ENCODE measurements around the gene BTN3A1.

BTN3A1 gene

GRCh38 chr6:26398555-26398954 is 3.5 kb upstream of the BTN3A1 start:
- no peak for DNase-seq (ENCODE audit: low spot score)
- Histone ChIP-seq H3K9me3 (ENCODE audit: severe bottlenecking) (peaks cover 2% of the 10 kb centered on the region), H3K36me3 (ENCODE audit: low read depth) (no peaks in the 10 kb centered on the region), H3K27ac (ENCODE audit: poor library complexity, severe bottlenecking) (no peak overlapping the region), H3K4me3 (ENCODE audit: severe bottlenecking) (no peak overlapping the region), H3K4me1 (ENCODE audit: insufficient read depth, poor library complexity, severe bottlenecking) (peaks cover 17% of the 10 kb centered on the region), H3K27me3 (ENCODE audit: insufficient read depth, poor library complexity, severe bottlenecking) (no peaks in the 10 kb centered on the region)
- TF ChIP-seq CTCF (IDR thresholded peaks at IDR 0.05; ENCODE audit: poor library complexity, severe bottlenecking): no peak
- ATAC-seq (ENCODE audit: low read depth): no peak

GRCh38 chr6:26400626-26401025 is 1.4 kb upstream of the BTN3A1 start:
- no peaks in the 10 kb centered on the region for H3K27me3 ChIP-seq (ENCODE audit: insufficient read depth, poor library complexity, severe bottlenecking)
- no peaks in the 10 kb centered on the region for H3K9me3 ChIP-seq (ENCODE audit: severe bottlenecking)
- no peaks in the 10 kb centered on the region for H3K36me3 ChIP-seq (ENCODE audit: low read depth)
- peaks cover 6% of the 10 kb centered on the region for H3K4me1 ChIP-seq (ENCODE audit: insufficient read depth, poor library complexity, severe bottlenecking)
- H3K4me3 ChIP-seq (ENCODE audit: severe bottlenecking): no peak overlapping the region
- DNase-seq (ENCODE audit: low spot score) (no peak), ATAC-seq (ENCODE audit: low read depth) (no peak)
- no peak overlapping the region for H3K27ac ChIP-seq (ENCODE audit: poor library complexity, severe bottlenecking)
- TF ChIP-seq CTCF (IDR thresholded peaks at IDR 0.05; ENCODE audit: poor library complexity, severe bottlenecking): no peak

- DNase-seq (ENCODE audit: low spot score) (no peak), ATAC-seq (ENCODE audit: low read depth) (no peak)
- H3K4me1 ChIP-seq (ENCODE audit: insufficient read depth, poor library complexity, severe bottlenecking): peaks cover 6% of the 10 kb centered on the region
- H3K9me3 ChIP-seq (ENCODE audit: severe bottlenecking): no peaks in the 10 kb centered on the region
- peak overlapping the region; percentile 43 for H3K4me3 ChIP-seq (ENCODE audit: severe bottlenecking)
- no peaks in the 10 kb centered on the region for H3K27me3 ChIP-seq (ENCODE audit: insufficient read depth, poor library complexity, severe bottlenecking)
- no peak for TF ChIP-seq CTCF (IDR thresholded peaks at IDR 0.05; ENCODE audit: poor library complexity, severe bottlenecking)
- no peaks in the 10 kb centered on the region for H3K36me3 ChIP-seq (ENCODE audit: low read depth)
- peak overlapping the region; percentile 1 for H3K27ac ChIP-seq (ENCODE audit: poor library complexity, severe bottlenecking)
Observed at GRCh38 chr6:26401389-26401986, 587 bp upstream of the BTN3A1 start.

- Histone ChIP-seq H3K4me1 (ENCODE audit: insufficient read depth, poor library complexity, severe bottlenecking) (peaks cover 6% of the 10 kb centered on the region), H3K9me3 (ENCODE audit: severe bottlenecking) (no peaks in the 10 kb centered on the region), H3K27me3 (ENCODE audit: insufficient read depth, poor library complexity, severe bottlenecking) (no peaks in the 10 kb centered on the region), H3K4me3 (ENCODE audit: severe bottlenecking) (no peak overlapping the region), H3K27ac (ENCODE audit: poor library complexity, severe bottlenecking) (no peak overlapping the region), H3K36me3 (ENCODE audit: low read depth) (no peaks in the 10 kb centered on the region)
- DNase-seq (ENCODE audit: low spot score): no peak
- no peak for ATAC-seq (ENCODE audit: low read depth)
- no peak for TF ChIP-seq CTCF (IDR thresholded peaks at IDR 0.05; ENCODE audit: poor library complexity, severe bottlenecking)
Observed at GRCh38 chr6:26403893-26404292, 1.8 kb downstream of the BTN3A1 start.

GRCh38 chr6:26404546-26404945 is 2.5 kb downstream of the BTN3A1 start:
- ATAC-seq (ENCODE audit: low read depth) (no peak), DNase-seq (ENCODE audit: low spot score) (no peak)
- H3K9me3 ChIP-seq (ENCODE audit: severe bottlenecking): no peaks in the 10 kb centered on the region
- H3K27ac ChIP-seq (ENCODE audit: poor library complexity, severe bottlenecking): no peak overlapping the region
- peaks cover 6% of the 10 kb centered on the region for H3K4me1 ChIP-seq (ENCODE audit: insufficient read depth, poor library complexity, severe bottlenecking)
- H3K4me3 ChIP-seq (ENCODE audit: severe bottlenecking): no peak overlapping the region
- no peak for TF ChIP-seq CTCF (IDR thresholded peaks at IDR 0.05; ENCODE audit: poor library complexity, severe bottlenecking)
- H3K27me3 ChIP-seq (ENCODE audit: insufficient read depth, poor library complexity, severe bottlenecking): no peaks in the 10 kb centered on the region
- no peaks in the 10 kb centered on the region for H3K36me3 ChIP-seq (ENCODE audit: low read depth)

All from RWPE2 (cell line).